Stimulated activated CD4-positive, alpha-beta T cell treated with anti-CD3 and anti-CD28 coated beads, Interleukin-4, amount 100 ng/mL, for 24 hours (primary cell): ENCODE data around the gene RDH11.

ENCODE experiments used
- DNase-seq: peaks from one replicate; pipeline ENCODE4 v3.0.0-alpha.2; 2020

Gene RDH11

DNA sequence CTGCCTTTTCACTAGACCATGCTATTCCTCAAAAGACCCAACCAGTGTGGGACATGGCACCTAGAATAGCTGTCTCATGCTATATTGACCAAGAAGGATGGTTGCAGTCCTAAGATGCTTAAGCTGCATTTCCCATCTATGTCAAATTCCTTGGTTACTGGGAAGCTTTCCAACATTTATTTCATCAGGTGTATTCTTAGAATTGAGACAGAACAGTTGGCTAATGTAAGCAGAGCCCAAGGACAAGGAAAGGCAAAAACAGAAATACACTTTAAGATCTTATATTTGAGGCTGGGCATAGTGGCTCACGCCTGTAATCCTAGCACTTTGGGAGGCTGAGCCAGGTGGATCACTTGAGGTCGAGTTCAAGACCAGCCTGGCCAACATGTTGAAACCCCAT is 51.1 kb downstream of the RDH11 start:
- DNase-seq: no peak

DNA sequence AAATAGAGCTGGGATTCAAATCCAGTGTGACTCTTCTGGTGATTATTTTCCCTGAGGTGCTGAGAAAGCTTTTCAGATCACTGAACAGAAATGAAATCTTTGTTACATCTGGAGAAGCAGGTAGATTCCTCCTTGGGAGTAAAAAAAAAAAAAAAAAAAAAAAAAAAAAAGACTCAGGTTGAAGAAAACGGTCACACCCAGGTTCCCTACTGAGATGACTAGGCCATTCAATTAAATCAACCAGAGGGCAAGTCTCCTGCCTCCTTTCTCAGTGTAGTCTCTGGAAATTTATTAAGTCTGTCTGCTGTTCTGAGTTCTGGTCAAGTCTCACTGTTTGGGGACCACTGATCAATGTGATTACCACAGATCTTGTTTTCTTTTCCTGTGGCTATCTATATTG is 51.9 kb downstream of the RDH11 start:
- no peak for DNase-seq

DNA sequence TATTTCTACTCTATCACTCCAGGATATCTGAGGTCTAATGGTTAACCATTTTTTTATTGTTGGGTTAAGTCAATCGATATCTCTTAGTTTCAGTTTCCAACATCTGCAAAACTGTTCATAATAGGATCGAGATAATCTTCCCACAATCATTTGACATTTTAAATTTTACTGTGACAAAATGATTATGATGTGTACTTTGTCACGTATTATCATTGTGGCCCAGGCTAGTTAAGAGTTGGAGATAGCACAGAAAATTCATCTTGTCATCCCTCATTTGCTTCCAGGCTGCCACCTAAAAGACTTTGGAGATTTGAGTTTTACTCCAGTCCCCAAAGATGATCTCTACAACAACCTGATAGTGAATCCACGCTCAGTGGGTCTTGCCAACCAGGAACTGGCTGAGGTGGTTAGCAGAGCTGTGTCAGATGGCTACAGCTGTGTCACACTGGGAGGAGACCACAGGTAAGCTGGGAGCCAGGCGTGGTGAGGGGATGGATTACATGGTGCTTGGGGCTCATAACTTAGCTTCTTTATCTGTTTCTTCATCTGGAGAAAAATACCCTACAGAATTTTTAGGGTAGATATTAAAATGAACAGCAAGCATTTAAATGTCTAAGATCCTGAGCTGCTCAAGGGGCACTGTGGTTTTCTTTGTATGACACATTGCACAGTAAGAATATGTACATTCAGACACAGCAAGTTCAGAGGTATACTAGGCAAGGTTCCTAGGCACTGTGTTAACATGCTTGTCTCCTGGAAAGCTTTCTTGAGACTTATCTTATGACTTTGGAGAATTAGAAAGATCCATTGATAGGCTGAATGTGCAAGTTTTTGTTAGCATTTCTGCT is 53.4 kb downstream of the RDH11 start:
- no peak for DNase-seq

GRCh38 chr14:67641480-67641879 is 54.1 kb downstream of the RDH11 start:
- no peak for DNase-seq

DNA sequence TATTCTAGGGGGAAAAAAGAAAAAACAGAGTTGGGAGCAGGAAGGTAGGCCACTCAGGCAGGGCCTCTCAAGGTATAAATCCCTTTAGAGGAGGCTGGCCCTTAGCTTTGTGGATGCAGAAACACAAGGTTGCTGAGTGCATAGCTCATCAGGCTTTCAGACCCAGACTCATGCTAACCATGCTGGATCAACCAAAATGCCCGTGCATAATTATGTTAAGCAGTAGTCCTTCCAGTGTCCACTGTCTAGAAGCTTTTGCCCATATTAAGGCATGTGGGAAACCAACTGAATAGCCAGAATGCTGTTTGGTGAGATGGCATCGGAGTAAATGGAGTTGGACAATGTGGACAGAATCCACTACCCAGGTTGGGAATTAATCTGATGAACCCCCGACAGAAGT is 56.9 kb downstream of the RDH11 start:
- DNase-seq: no peak

GRCh38 chr14:67636361-67636919 is 59.1 kb downstream of the RDH11 start:
- no peak for DNase-seq

GRCh38 chr14:67633451-67634147 is 62.0 kb downstream of the RDH11 start:
- no peak for DNase-seq

- DNase-seq: no peak
These were observed 64.6 kb downstream of the RDH11 start for GRCh38 chr14:67630938-67631337.

- no peak for DNase-seq
These were observed 65.4 kb downstream of the RDH11 start for GRCh38 chr14:67630186-67630585.

GRCh38 chr14:67627519-67627918 is 68.0 kb downstream of the RDH11 start:
- no peak for DNase-seq
